HG02840 (cell line): ENCODE results near the gene CCDC124.

Source experiments
- ATAC-seq: cut with Tn5 transposase; IDR thresholded peaks from one replicate; pipeline ENCODE4 v1.9.1; 2021; ENCODE audit warnings: mild to moderate bottlenecking, moderate library complexity, moderate number of reproducible peaks; ENCODE audit not compliant: unreplicated experiment, low FRiP score

The CCDC124 gene

GRCh38 chr19:17933414-17934129, 757 bp downstream of the CCDC124 start:
- ATAC-seq, result no peak

- ATAC-seq, result no peak
Observed at GRCh38 chr19:17936379-17936778, 3.6 kb downstream of the CCDC124 start.

- no peak for ATAC-seq
Observed at GRCh38 chr19:17937371-17937900, 4.6 kb downstream of the CCDC124 start.

GRCh38 chr19:17938092-17938845, 5.5 kb downstream of the CCDC124 start:
- ATAC-seq, result no peak

GRCh38 chr19:17942181-17942580, 9.4 kb downstream of the CCDC124 start:
- no peak for ATAC-seq

GRCh38 chr19:17942582-17943273, 9.9 kb downstream of the CCDC124 start:
- no peak for ATAC-seq

GRCh38 chr19:17943274-17944221, 10.7 kb downstream of the CCDC124 start:
- ATAC-seq, result no peak

- ATAC-seq, result no peak
Observed at GRCh38 chr19:17944301-17944700, 11.5 kb downstream of the CCDC124 start.

- peak; percentile 14 for ATAC-seq
Observed at GRCh38 chr19:17946965-17947784, 14.4 kb downstream of the CCDC124 start.

- ATAC-seq, result peak; percentile 61
Observed at GRCh38 chr19:17947815-17948513, 15.1 kb downstream of the CCDC124 start.

- no peak for ATAC-seq
Observed at GRCh38 chr19:17948514-17948900, 15.7 kb downstream of the CCDC124 start.

- no peak for ATAC-seq
Observed at GRCh38 chr19:17948931-17949930, 16.4 kb downstream of the CCDC124 start.

GRCh38 chr19:17949956-17950309, 17.1 kb downstream of the CCDC124 start:
- no peak for ATAC-seq

- no peak for ATAC-seq
Observed at GRCh38 chr19:17950310-17951156, 17.7 kb downstream of the CCDC124 start.

- no peak for ATAC-seq
Observed at GRCh38 chr19:17951157-17951989, 18.6 kb downstream of the CCDC124 start.
